GM13976 (cell line): ENCODE results near the gene SLC35A1.

ENCODE experiments used
- DNase-seq: peaks from one replicate; pipeline ENCODE4 v3.0.0; 2012; ENCODE audit warnings: low spot score
- CTCF ChIP-seq: IDR thresholded peaks from 2 replicates; pipeline ENCODE4 v1.5.1; 2012; ENCODE audit warnings: borderline replicate concordance, mild to moderate bottlenecking; ENCODE audit not compliant: insufficient read depth; ENCODE audit errors: extremely low read depth, missing control alignments, control extremely low read depth
- in situ Hi-C: fragments of 300-500 bp; cut with MboI; formaldehyde crosslinking; loops from one replicate; pipeline ENCODE4 v1.12.0; 2022; ENCODE audit warnings: low sequenced_read_pairs, mixed read lengths, inconsistent platforms; ENCODE audit not compliant: unreplicated experiment

SLC35A1 gene

DNA sequence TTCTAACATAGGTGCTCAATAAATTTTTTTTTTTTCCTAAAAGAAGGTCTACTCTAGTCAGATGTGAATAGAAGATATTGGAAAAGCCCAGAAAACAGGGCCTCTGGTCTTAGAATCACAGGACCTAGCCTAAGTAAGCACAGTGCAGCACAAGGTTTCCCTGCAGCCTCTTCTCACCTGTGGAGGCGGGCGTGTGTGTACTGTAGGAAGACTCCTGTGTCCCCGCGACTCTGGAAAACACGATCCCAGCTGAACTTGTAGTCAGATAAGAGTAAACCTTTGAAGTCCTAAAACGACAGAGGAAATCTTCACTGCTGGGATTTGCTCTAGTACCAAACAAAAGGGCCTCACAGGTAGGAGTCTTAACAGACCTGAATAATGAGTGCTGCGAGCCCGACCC, 45.7 kb downstream of the SLC35A1 start:
- in situ Hi-C loops, result no loop called here
- no peak for DNase-seq

GRCh38 chr6:87522686-87523085, 49.9 kb downstream of the SLC35A1 start:
- in situ Hi-C loops, result no loop called here
- TF ChIP-seq CTCF, result no peak
- DNase-seq, result no peak

More for the DNA sequence above, 45.7 kb downstream of the SLC35A1 start:
- TF ChIP-seq CTCF, result no peak

- TF ChIP-seq CTCF, result no peak
- DNase-seq, result no peak
- in situ Hi-C loops, result no loop called here
These were observed 56.4 kb downstream of the SLC35A1 start for GRCh38 chr6:87529221-87529620.

GRCh38 chr6:87534377-87535047, 61.7 kb downstream of the SLC35A1 start:
- in situ Hi-C loops, result no loop called here
- no peak for DNase-seq
- TF ChIP-seq CTCF, result no peak

- in situ Hi-C loops, result no loop called here
- no peak for TF ChIP-seq CTCF
- no peak for DNase-seq
These were observed 65.9 kb downstream of the SLC35A1 start for GRCh38 chr6:87538510-87539260.

DNA sequence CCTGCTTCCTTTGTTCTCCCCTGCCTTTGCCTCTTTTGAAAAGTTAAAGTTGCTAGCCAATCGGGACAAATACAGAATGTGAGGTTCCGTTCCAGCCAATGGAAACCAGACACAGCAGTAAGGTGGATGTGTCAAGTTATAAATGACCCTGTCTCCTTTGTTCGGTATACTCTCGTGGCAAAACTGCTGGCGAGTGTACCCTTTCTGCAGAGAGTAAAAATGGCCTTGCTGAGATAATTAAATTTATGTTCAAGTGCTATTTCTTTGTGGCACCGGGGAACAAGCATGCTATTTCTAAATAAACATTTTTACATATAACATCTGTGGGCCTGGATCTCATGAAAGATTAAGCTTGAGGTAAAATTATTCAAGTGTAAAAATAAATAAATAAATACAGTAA, 66.8 kb downstream of the SLC35A1 start:
- in situ Hi-C loops, result no loop called here
- DNase-seq, result no peak
- TF ChIP-seq CTCF, result no peak

DNA sequence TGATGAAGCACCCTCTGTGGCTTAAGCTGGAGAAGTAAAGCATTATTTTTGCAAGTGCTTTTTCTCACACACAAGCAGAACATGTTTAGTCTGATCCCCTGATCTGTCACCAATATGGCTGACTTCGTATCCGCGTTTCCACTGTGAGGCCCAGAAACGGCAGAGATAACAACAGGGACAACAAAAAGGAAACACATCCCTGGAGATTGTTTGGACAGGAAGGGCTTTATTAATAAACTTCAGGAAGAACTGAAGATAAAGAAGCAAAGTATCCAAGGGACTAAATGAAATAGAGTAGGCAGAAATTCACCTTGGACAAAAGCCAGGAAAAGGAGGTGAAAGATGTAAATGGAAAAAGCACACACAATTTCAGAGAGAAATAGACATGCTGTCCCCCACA, 67.8 kb downstream of the SLC35A1 start:
- in situ Hi-C loops, result no loop called here
- no peak for DNase-seq
- no peak for TF ChIP-seq CTCF
